GM18519 (cell line): Measurements from ENCODE around the gene EFL1.

Experiments used
- ATAC-seq: cut with Tn5 transposase; IDR thresholded peaks from one replicate; pipeline ENCODE4 v1.9.1; 2021; ENCODE audit warnings: mild to moderate bottlenecking, moderate library complexity; ENCODE audit not compliant: unreplicated experiment, low FRiP score

EFL1 gene

GRCh38 chr15:82168757-82169156 is 93.8 kb downstream of the EFL1 start:
- no peak for ATAC-seq

DNA sequence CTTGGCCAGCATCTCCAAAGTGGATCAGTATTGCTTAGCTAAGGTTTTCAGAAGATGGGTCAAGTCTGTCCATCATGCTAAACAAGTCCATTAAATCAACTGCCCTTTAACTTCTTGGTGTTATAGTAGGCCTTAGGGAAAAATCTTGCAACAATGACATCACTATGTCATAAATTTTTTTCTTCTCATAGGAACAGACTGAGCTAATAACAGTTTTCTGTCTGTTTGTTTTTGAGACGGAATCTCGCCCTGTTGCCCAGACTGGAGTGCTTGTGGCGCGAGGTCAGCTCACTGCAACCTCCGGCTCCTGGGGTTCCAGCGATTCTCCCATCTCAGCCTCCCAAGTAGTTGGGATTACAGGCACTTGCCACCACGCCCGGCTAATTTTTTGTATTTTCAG is 94.2 kb downstream of the EFL1 start:
- ATAC-seq, result no peak

DNA sequence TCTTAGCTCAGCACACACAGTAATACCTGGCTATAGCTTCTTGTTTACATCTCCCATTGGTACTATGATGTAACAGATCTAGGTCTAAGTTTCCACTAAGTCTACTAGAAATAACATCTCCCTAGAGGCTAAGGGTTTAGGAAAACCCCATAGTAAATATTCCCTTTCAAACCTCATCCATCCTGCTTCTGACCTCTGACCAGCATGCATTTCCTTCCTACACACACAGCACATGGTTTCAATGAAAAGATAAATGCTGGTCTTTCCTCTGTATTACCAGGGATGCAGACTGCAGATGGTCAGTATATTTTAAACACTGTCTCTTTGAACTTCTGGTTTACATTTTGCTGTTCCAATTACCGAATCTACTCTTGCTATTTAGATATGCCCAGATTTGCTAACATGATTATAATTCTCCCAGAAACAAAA is 96.6 kb downstream of the EFL1 start:
- no peak for ATAC-seq

- no peak for ATAC-seq
Measured at GRCh38 chr15:82159922-82160321, 102.6 kb downstream of the EFL1 start.

DNA sequence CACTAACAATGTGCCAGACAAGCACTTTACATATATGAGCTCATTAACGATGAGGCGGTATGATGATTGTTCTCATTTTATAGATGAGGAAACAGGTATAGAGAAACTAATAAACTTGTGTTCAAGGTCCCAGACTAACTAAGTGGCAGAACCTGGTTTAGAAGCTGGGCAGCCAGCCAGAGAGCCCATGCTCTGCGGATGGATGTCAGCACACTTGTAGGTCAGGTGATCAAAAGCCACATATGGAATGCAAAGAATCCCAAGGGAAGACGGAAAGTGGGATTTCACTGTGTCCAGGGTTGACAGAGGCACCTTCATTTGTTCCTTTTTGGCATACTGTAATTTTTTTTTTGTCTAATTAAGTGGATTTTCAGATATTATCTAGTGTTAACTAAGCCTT is 103.7 kb downstream of the EFL1 start:
- ATAC-seq, result no peak

GRCh38 chr15:82150645-82151044 is 111.9 kb downstream of the EFL1 start:
- no peak for ATAC-seq

GRCh38 chr15:82146990-82147461 is 115.5 kb downstream of the EFL1 start:
- ATAC-seq, result no peak

DNA sequence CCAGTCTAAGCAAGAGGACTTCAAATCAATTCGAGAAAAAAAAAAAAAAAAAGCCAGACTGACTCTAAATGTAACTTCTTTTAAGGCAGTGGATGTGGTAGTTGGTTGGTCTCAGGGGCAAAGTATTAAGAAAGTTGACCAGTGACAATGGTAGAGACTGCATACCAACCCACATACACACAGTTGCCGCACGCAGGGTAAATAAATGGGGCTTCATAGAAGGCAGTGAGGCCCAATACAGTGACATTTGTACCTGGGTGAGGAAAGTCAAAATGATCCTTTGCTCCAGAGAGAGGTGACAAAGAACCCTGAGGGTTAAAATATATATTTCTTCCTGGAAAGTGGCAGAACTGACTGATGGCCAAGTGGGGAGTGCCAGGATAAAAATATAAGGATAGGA is 116.0 kb downstream of the EFL1 start:
- no peak for ATAC-seq

DNA sequence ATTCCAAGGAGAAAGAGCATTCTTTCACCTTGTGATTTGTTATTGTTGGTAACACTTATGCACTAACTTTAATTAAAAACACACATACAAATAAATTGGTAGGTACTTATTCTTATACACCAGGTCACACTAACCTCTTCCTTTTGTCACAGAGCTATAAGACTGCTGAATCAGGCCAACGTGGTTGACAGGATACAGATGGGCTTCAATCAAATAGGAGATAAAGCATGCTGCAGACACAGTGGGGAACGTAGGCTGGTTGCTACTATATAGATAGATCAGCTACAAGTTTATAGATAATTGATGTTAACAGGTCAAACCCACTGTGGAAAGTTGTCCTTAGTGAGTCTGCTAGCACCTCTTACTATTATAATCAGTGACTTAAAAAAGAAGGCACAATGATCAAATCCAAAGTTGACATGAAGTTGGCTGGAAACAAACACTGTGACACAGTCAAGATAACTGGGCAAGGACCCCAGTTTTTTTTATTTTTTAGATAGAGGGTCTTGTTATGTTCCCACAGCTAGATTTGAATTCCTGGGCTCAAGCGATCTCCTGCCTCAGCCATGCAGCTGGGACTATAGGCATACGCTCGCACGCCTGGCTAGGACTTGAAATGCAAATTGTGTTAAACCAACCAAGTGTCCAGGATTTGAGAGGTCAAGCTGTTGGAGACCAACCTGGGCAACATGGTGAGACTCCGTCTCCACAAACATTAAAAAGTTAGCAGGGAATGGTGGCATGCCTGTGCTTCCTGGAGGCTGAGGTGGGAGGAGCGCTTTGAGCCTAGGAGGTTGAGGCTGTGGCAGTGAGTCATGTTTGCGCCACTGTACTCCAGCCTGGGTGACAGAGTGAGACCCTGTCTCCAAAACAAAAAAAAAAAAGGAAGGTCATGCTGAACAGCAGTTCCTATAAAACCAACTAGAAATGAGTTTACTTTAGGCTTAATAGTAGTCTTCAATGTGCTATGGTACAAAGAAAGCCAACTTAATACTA is 118.8 kb downstream of the EFL1 start:
- ATAC-seq, result no peak

- ATAC-seq, result no peak
Measured at GRCh38 chr15:82140886-82141285, 121.6 kb downstream of the EFL1 start.

DNA sequence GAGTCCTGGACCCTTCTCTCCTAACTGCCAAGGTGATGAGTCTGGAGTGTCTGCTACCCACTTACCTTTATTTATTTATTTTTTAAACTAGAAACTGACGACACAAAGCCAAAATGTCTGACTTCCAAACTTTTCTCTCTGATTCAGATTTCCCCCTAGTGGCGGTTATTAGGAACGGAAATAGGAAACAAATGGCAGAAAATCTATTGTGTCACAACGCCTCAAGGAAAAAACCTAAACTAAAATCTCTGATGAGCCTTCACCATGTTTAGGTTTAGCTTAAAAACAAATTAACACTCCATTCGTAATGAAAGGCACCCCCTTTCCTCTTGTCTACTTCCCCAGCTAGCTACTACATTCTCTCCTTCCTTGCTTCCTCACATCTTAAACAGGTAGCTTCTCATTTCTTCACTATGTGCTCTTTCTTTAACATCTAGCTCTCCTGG is 122.7 kb downstream of the EFL1 start:
- ATAC-seq, result no peak

- ATAC-seq, result no peak
Measured at GRCh38 chr15:82138306-82138705, 124.2 kb downstream of the EFL1 start.

GRCh38 chr15:82137261-82137660 is 125.3 kb downstream of the EFL1 start:
- no peak for ATAC-seq

DNA sequence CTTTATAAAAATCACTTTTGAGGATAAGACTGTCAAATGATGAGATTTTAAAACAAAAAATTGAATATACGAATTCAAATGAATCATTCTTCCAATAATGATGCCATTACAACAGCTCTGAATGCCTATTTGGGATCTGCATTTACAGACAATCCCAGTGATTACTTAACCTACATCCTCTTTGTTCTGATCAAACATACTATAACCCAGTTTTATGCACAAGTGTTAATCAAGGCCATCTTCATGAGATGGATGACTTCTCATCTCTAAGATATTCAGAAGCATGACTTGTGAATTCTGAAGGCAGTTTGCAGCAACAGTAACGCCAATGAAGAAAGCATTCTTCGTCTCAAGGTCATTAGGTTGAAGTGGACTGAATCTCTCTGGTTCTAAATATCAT is 126.4 kb downstream of the EFL1 start:
- ATAC-seq, result no peak

DNA sequence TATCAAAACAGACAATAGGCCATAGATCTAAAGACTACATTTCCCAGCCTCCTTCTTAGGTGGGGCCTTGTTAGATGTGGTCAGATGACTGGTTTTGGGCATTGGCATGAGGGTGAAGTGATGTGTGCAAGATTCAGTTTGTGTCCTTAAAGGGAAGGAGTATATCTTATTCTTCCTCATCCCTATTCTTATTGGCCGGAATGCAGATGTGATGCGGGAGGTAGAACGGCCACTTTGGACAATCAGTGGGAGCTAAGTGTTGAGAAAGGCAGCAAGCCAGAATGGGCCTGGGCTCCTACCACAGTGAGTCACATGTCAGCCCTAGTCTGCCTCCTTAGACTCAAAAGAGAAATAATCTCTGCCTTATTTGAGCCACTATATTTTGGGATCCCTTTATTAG is 126.9 kb downstream of the EFL1 start:
- ATAC-seq, result no peak

DNA sequence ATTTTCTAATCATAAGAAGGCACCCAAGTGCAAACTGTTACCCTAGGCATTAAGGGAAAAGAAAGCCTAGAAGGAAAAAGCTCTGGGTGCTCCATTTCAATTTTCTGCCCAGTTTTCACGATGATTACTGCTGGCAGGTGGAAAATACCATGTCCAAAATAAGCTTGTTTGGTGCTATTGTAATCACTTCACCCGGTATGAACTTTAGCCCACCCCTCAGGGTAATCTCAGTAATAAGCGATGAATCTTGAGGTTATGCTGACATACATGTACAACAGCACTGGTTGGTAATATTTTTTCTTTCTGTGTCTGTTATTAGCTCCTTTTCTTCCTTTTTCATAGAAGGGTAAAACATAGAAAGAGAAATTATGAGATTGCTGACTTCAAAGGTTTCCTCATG is 128.1 kb downstream of the EFL1 start:
- no peak for ATAC-seq

DNA sequence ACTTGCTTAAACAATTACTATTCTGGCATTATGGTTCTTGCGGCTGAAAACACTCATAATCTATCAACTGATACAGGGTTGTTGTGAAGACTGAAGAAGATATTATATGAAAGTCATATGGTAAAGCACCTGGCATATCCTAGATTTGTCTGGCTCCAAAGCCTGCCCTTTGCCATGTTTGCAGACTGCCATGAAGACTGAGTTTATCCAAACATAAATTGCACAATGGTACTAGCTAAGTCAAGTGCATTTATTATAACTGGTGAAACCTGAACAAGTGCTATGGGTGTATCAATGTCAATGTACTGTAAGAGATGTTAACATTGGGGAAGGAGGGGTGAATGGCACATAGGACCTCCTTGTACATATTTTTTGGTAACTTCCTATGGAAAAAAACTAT is 129.3 kb downstream of the EFL1 start:
- ATAC-seq, result no peak

DNA sequence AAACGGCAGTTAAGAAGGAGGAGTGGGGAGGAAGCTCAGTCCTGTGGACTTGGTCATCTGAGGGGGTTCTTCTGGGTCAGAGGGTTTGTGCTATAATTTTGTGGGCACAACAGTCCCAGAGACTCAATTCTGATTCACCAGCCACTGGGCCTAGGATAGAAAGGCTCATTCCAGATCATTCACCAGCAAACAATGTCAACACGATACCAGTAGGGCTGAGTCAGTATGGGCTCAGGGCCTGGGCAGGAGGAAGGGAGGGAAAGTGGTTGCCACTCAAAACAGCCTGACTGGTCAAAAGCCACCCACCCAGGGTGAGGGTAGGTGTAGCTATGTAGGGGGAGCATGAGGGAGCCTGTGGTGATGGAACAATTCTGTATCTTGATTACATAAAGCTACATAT is 129.8 kb downstream of the EFL1 start:
- ATAC-seq, result no peak

DNA sequence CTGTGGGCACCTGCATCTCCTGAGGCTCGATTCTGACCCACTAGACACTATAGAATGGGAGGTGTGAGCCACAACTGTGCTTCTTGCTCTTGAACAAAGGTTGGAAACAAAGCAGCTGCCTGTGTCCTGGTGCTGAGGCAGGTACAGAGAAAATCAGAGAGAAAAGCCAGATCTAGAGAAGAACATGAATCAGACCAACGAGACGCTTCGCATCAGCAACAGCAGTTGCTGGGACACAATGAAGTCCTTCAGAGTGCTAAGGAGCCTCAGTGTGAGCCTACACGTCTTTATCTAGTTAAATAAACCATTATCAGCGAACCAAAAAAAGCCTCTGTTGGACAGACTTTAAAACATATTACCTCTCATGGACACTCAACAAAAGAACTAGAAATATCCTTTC is 130.4 kb downstream of the EFL1 start:
- ATAC-seq, result no peak

DNA sequence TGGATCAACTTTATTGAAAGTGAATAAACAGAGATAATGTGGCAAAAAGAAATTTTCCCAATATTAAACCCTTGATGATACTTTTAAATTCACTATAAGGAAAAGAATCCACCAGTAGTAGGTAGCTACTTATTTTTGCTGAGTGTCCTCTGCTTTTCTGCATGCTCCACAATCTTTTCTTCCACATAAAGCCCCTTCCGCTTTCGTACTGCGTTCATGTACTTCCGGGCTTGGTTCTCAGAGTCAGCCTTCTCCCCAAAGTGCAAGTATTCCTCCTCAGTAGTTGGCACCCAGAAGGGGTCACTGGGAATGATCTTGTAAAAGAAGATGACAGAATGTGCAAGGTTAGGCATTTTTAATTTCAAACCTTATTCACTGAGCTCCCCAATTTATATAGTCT is 132.3 kb downstream of the EFL1 start:
- no peak for ATAC-seq

DNA sequence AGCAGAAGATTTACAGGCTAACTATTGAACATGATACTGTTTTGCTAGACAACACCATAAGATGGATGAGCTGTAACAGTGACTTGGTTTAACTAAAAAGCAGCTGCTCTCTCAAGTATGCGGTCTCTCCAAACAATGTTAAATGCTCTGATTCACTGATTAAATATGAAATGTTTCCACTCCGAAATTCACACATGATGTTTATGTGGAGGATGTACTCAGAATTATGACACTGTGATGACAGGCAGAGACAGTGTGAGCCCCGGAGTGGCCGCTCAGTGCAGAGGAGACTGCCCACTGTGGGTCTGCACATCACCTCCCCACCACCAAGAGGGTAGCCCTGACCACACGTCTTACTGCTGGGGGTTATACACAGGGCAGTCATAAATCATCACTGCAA is 132.8 kb downstream of the EFL1 start:
- ATAC-seq, result no peak

DNA sequence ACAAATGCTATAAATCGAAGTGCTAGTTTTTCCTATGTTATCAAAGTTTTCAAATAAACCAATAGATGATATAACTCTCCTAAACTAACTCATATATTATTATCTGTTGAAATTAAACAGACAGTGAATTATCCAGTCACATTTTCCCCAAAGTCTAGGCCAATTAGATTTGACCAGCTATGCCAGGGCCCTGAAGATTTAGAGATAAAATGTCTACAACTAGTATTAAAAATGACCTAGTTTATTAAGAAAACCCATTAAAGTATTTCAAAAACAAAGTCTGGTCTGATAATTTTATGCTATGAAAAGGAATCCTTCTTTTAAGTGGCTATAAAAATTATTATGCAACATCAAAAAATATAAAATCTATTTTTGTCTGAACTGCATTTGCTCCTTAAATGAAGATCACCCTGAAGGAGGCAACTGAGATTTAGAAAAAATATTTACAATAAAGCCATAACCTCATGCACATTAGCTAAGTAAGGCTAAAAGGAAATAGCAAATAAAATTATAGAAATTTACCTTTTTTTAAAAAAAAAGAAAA is 133.3 kb downstream of the EFL1 start:
- no peak for ATAC-seq
